Loucy (cell line): ENCODE data around the gene RNF8.
A peak's percentile ranks its signal among the peaks of the same experiment; 100 is the strongest.

Experiments used
- H2AFZ ChIP-seq: fragments of 200-600 bp; sonication (generic); 2 replicates; pipeline ENCODE4 v1.6.0; 2016; ENCODE audit warnings: antibody characterized with exemption, mild to moderate bottlenecking, low read length, moderate library complexity
- H3F3A ChIP-seq: fragments of 200-600 bp; 2 replicates; pipeline ENCODE4 v1.6.0; 2016; ENCODE audit warnings: antibody characterized with exemption, low read depth, mild to moderate bottlenecking
- H3K27me3 ChIP-seq: fragments of 200-600 bp; sonication (generic); 2 replicates; pipeline ENCODE4 v1.6.1; 2014; ENCODE audit warnings: low read length, mild to moderate bottlenecking; ENCODE audit not compliant: insufficient read depth, poor library complexity, severe bottlenecking
- H3K36me3 ChIP-seq: fragments of 200-600 bp; sonication (generic); 2 replicates; pipeline ENCODE4 v1.6.1; 2016; ENCODE audit warnings: low read length; ENCODE audit not compliant: insufficient read depth
- H3K4me1 ChIP-seq: fragments of 200-600 bp; sonication (generic); 2 replicates; pipeline ENCODE4 v1.5.1; 2014; ENCODE audit warnings: low read length, mild to moderate bottlenecking; ENCODE audit not compliant: insufficient read depth, poor library complexity, severe bottlenecking
- H3K4me2 ChIP-seq: fragments of 200-600 bp; sonication (generic); 2 replicates; pipeline ENCODE4 v1.6.0; 2014; ENCODE audit warnings: antibody characterized with exemption, low read length, low read depth, mild to moderate bottlenecking; ENCODE audit not compliant: poor library complexity, severe bottlenecking
- H3K4me3 ChIP-seq: fragments of 200-600 bp; sonication (generic); 2 replicates; pipeline ENCODE4 v1.5.1; 2014; ENCODE audit warnings: low read length, mild to moderate bottlenecking, mixed read lengths; ENCODE audit not compliant: poor library complexity, severe bottlenecking
- H3K79me2 ChIP-seq: fragments of 200-600 bp; sonication (generic); 2 replicates; pipeline ENCODE4 v1.6.1; 2014; ENCODE audit warnings: low read length; ENCODE audit not compliant: insufficient read depth
- H3K9ac ChIP-seq: fragments of 200-600 bp; sonication (generic); 2 replicates; pipeline ENCODE4 v1.6.0; 2014; ENCODE audit warnings: mild to moderate bottlenecking, low read depth, low read length, moderate library complexity; ENCODE audit not compliant: poor library complexity, severe bottlenecking
- H3K9me2 ChIP-seq: fragments of 200-600 bp; sonication (generic); replicated peaks from 2 replicates; pipeline ENCODE4 v1.6.1; 2016; ENCODE audit warnings: low read depth, low read length, mixed read lengths
- H3K9me3 ChIP-seq: fragments of 200-600 bp; sonication (generic); 2 replicates; pipeline ENCODE4 v1.6.1; 2014; ENCODE audit warnings: mild to moderate bottlenecking, antibody characterized with exemption, low read length, low read depth; ENCODE audit not compliant: insufficient read depth
- H4K20me1 ChIP-seq: fragments of 200-600 bp; sonication (generic); 2 replicates; pipeline ENCODE4 v1.6.0; 2014; ENCODE audit warnings: antibody characterized with exemption, low read length, mild to moderate bottlenecking; ENCODE audit not compliant: insufficient read depth, poor library complexity, severe bottlenecking
- EZH2phosphoT487 ChIP-seq: fragments of 200-600 bp; IDR thresholded peaks from 2 replicates; pipeline ENCODE4 v1.6.1; 2018; ENCODE audit warnings: antibody characterized with exemption, mild to moderate bottlenecking, moderate library complexity, borderline replicate concordance
- TF ChIP-seq, protein P1 (sequence below): fragments of 200-600 bp; sonication (generic); conservative IDR thresholded peaks from 2 replicates; pipeline ENCODE4 v1.5.1; 2014; ENCODE audit warnings: mild to moderate bottlenecking, antibody characterized with exemption, low read length

The RNF8 gene

DNA sequence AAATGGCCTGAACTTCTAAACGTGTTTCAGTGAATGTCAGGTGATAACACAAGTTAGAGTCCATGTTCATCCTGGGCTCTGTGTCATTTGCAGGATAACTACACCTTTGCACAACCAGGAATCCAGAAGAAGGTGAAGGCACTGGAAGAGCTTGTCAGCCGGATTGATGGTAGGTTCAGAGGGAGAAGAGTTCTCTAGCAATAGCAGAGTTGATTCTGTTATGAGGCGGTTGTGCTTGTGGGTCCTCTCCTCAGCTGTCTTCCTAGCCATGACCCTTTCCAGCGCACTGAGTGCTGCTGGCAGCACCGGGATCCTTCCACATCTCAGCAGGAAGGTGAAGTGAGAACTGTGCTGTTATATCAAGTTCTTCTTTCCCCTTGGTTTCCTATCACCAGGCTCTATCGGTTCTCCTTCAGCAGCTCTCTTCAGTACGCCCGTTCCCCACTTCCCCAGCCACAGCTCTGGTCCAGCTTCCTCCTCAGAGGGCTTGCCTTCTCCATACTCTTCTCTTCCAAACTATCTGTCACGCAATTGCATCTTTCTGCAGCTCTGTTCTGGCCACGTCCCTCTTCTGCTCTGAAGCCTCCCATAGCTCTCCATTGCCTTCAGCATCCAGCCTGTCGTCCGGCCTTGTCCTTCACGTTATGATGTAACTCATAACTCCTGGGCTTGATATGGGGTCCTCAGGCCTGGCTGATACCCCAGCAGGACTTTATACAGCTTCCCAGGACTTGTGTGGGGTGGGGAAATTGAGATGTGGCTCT, 39.9 kb upstream of the RNF8 start:
- Histone ChIP-seq H3F3A (no peaks in the 10 kb centered on the region), H3K27me3 (no peaks in the 10 kb centered on the region), H3K4me3 (no peak overlapping the region), H4K20me1 (no peaks in the 10 kb centered on the region), H3K79me2 (no peaks in the 10 kb centered on the region), H3K4me2 (no peak overlapping the region), H3K36me3 (peaks cover 61% of the 10 kb centered on the region; the same call in 1 of the 2 replicates), H3K9me3 (no peaks in the 10 kb centered on the region), H3K9ac (no peak overlapping the region), H3K4me1 (peaks cover 5% of the 10 kb centered on the region), H2AFZ (no peak overlapping the region), H3K9me2 (no peaks in the 10 kb centered on the region)
- no peak for TF ChIP-seq EZH2phosphoT487

DNA sequence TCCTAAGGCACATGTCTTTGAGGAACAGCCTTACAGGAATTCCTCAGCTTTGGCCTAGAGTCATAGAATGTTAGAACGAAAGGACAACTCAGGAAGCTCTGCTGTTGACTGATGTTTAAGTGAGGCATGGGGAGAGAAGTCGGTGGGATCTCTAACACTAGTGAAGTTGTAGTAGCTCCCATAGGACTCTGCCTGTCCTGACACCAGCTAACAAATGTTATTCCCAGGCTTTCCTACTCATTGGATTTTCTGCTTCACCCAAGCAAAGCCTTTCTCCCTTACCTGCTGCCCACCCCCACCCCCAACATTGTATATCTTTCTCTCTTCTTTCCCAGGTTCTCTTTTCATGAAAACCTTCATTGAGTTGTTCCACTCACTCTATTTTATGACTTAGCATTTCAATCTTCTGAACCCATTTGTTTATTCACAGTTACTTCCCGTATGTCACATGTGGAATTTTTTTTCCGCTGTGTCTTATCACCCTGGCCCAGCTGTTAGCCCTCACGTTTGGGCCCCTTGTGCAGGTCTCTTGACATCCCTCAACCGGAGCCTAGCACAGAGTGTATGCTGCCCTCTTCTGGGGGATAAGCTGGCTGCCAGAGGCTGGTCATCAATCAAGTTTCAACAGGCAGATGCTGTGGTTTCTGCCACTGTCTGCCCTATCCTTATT, 39.2 kb upstream of the RNF8 start:
- Histone ChIP-seq H3K4me3 (no peak overlapping the region), H3K27me3 (no peaks in the 10 kb centered on the region), H3K9ac (no peak overlapping the region), H3K4me2 (no peak overlapping the region), H3F3A (no peaks in the 10 kb centered on the region), H2AFZ (no peak overlapping the region), H3K9me2 (no peaks in the 10 kb centered on the region), H4K20me1 (no peaks in the 10 kb centered on the region), H3K4me1 (peaks cover 5% of the 10 kb centered on the region), H3K36me3 (peaks cover 69% of the 10 kb centered on the region; the same call in 1 of the 2 replicates), H3K79me2 (no peaks in the 10 kb centered on the region), H3K9me3 (no peaks in the 10 kb centered on the region)
- TF ChIP-seq, protein P1, sequence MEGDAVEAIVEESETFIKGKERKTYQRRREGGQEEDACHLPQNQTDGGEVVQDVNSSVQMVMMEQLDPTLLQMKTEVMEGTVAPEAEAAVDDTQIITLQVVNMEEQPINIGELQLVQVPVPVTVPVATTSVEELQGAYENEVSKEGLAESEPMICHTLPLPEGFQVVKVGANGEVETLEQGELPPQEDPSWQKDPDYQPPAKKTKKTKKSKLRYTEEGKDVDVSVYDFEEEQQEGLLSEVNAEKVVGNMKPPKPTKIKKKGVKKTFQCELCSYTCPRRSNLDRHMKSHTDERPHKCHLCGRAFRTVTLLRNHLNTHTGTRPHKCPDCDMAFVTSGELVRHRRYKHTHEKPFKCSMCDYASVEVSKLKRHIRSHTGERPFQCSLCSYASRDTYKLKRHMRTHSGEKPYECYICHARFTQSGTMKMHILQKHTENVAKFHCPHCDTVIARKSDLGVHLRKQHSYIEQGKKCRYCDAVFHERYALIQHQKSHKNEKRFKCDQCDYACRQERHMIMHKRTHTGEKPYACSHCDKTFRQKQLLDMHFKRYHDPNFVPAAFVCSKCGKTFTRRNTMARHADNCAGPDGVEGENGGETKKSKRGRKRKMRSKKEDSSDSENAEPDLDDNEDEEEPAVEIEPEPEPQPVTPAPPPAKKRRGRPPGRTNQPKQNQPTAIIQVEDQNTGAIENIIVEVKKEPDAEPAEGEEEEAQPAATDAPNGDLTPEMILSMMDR: peak; percentile 85
- TF ChIP-seq EZH2phosphoT487: no peak

DNA sequence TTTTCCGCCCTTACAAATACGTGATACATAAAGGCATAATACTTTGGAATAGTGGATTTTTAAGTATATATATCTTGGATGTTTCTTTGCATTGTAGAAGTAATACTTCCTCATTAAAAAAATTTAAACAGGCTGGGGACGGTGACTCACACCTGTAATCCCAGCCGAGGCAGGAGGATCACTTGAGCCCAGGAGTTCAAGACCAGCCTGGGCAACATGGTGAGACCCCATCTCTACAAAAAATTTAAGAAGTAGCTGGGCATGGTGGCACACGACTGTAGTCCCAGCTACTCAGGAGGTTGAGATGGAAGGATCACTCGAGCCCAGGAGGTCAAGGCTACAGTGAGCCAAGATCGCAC, 38.6 kb upstream of the RNF8 start:
- no peaks in the 10 kb centered on the region for H3K9me3 ChIP-seq
- no peaks in the 10 kb centered on the region for H3K9me2 ChIP-seq
- no peak overlapping the region for H3K4me2 ChIP-seq
- no peaks in the 10 kb centered on the region for H3K79me2 ChIP-seq
- H3K36me3 ChIP-seq: peaks cover 74% of the 10 kb centered on the region; the same call in 1 of the 2 replicates
- peaks cover 5% of the 10 kb centered on the region for H3K4me1 ChIP-seq
- no peaks in the 10 kb centered on the region for H3F3A ChIP-seq
- H3K27me3 ChIP-seq: no peaks in the 10 kb centered on the region
- no peak overlapping the region for H3K9ac ChIP-seq
- no peak overlapping the region for H2AFZ ChIP-seq
- no peak overlapping the region for H3K4me3 ChIP-seq
- TF ChIP-seq EZH2phosphoT487: no peak
- TF ChIP-seq, protein P1: no peak
- H4K20me1 ChIP-seq: no peaks in the 10 kb centered on the region
